Common myeloid progenitor, CD34-positive (primary cell): ENCODE measurements around the gene RANBP9.

ENCODE experiments used
- CTCF ChIA-PET: fragments of 350-600 bp; sonication (Branson Sonifier 250); formaldehyde crosslinking; loops from one replicate; lab custom pipeline; 2021; ENCODE audit warnings: antibody characterized with exemption; lab: Charles Lee
- POLR2A ChIA-PET: fragments of 350-600 bp; sonication (Branson Sonifier 250); formaldehyde crosslinking; loops from one replicate; lab custom pipeline; 2021; ENCODE audit warnings: antibody characterized with exemption; lab: Charles Lee
- DNase-seq, 3 donors: peaks; one replicate each; pipeline versions ENCODE4 v3.0.0 to v3.0.0-alpha.2; 2013
- H3K27ac ChIP-seq, 2 experiments: 1 replicate in 1 of 2; 2 replicates in 1 of 2; pipeline ENCODE4 v1.7.0; 2013; ENCODE audit warnings: inconsistent platforms in 2 of 2, low read length in 2 of 2, mild to moderate bottlenecking in 2 of 2, low read depth in 1 of 2, moderate library complexity in 1 of 2; ENCODE audit not compliant: severe bottlenecking in 2 of 2, insufficient read depth in 1 of 2, poor library complexity in 1 of 2
- H3K27me3 ChIP-seq, 5 experiments: replicated peaks in 2 of 5; 1 replicate in 3 of 5; 2 replicates in 2 of 5; pipeline versions ENCODE4 v1.6.1 to v1.7.0; 2013; ENCODE audit warnings: low read length in 4 of 5, mild to moderate bottlenecking in 2 of 5, moderate library complexity in 2 of 5, inconsistent platforms in 1 of 5; ENCODE audit not compliant: insufficient read depth in 5 of 5, control insufficient read depth in 4 of 5
- H3K36me3 ChIP-seq, 4 experiments: 1 replicate in 2 of 4; 2 replicates in 2 of 4; pipeline versions ENCODE4 v1.6.1 to v1.7.0; 2013; ENCODE audit warnings: low read length in 3 of 4, control low read depth in 1 of 4, mild to moderate bottlenecking in 1 of 4; ENCODE audit not compliant: control insufficient read depth in 4 of 4, insufficient read depth in 4 of 4
- H3K4me1 ChIP-seq, 4 experiments: 1 replicate in 3 of 4; 2 replicates in 1 of 4; pipeline versions ENCODE4 v1.6.1 to v1.7.1; 2013; ENCODE audit warnings: low read length in 3 of 4, mild to moderate bottlenecking in 3 of 4, control low read depth in 1 of 4, inconsistent platforms in 1 of 4, moderate library complexity in 1 of 4; ENCODE audit not compliant: control insufficient read depth in 4 of 4, insufficient read depth in 4 of 4; ENCODE audit errors: control extremely low read depth in 1 of 4
- H3K4me3 ChIP-seq, 7 experiments: 1 replicate in 4 of 7; 2 replicates in 3 of 7; pipeline versions ENCODE4 v1.5.1 to v1.7.0; 2013; ENCODE audit warnings: mild to moderate bottlenecking in 7 of 7, low read length in 6 of 7, moderate library complexity in 6 of 7, inconsistent platforms in 2 of 7, low read depth in 2 of 7, control low read depth in 1 of 7; ENCODE audit not compliant: insufficient read depth in 4 of 7, control insufficient read depth in 1 of 7; ENCODE audit errors: extremely low read depth in 1 of 7
- H3K9me3 ChIP-seq, 5 experiments: 1 replicate in 4 of 5; 2 replicates in 1 of 5; pipeline versions ENCODE4 v1.6.1 to v1.7.1; 2013; ENCODE audit warnings: low read length in 4 of 5, mild to moderate bottlenecking in 2 of 5, inconsistent platforms in 1 of 5, low read depth in 1 of 5, moderate library complexity in 1 of 5; ENCODE audit not compliant: control insufficient read depth in 4 of 5, insufficient read depth in 2 of 5; ENCODE audit errors: control extremely low read depth in 1 of 5
- WGBS: methylation state at CpG from one replicate; pipeline ENCODE4 v1.1.5; 2013; ENCODE audit not compliant: insufficient coverage; 5-methylcytosine and 5-hydroxymethylcytosine counted together

The RANBP9 gene

GRCh38 chr6:13688692-13689196, 22.9 kb downstream of the RANBP9 start:
- no peak overlapping the region for H3K27ac ChIP-seq
- ChIA-PET CTCF (interaction anchor here (1.1 to 1.7 kb wide), 3 partner anchors 10 to 14 kb away, joined by 3 to 5 read pairs (median 3); no protein-coding TSS in a partner anchor), POLR2A (interaction anchor here (0.6 to 1.2 kb wide), 3 partner anchors 10 to 74 kb away, joined by 3 to 4 read pairs (median 4); partner anchors contain the start of genes NOL7 and RANBP9)
- H3K9me3 ChIP-seq = no peaks in the 10 kb centered on the region
- peak overlapping the region in 1 of 7 experiments; percentile 11 for H3K4me3 ChIP-seq
- DNase-seq = peak in 2 of 3 donors; percentile 42 to 58
- no peaks in the 10 kb centered on the region for H3K27me3 ChIP-seq
- WGBS = 93% methylated on average over 4 of the region's 5 CpGs
- H3K4me1 ChIP-seq = peaks cover 6 to 32% (median 16%) of the 10 kb centered on the region in 4 experiments
- peaks cover 5 to 18% (median 10%) of the 10 kb centered on the region in 4 experiments for H3K36me3 ChIP-seq

- peak in 2 of 3 donors; percentile 46 to 61 for DNase-seq
- 0% methylated on average over 1 of the region's 1 CpG for WGBS
- POLR2A ChIA-PET = interaction anchor here (0.6 to 1.2 kb wide), 3 partner anchors 10 to 144 kb away, joined by 3 to 4 read pairs (median 3); partner anchors contain the start of gene NOL7
These were observed 23.7 kb downstream of the RANBP9 start for GRCh38 chr6:13687917-13688351.

GRCh38 chr6:13684855-13685254, 26.8 kb downstream of the RANBP9 start:
- ChIA-PET CTCF (interaction anchor here (0.8 to 1.8 kb wide), 3 partner anchors 11 to 58 kb away, joined by 3 to 7 read pairs (median 3); no protein-coding TSS in a partner anchor), POLR2A (no interaction called here)
- H3K4me3 ChIP-seq = no peak overlapping the region
- peaks cover 4 to 19% (median 8%) of the 10 kb centered on the region in 4 experiments for H3K36me3 ChIP-seq
- 95% methylated on average over 3 of the region's 4 CpGs for WGBS
- no peak overlapping the region for H3K27ac ChIP-seq
- peaks cover 7 to 34% (median 22%) of the 10 kb centered on the region in 4 experiments for H3K4me1 ChIP-seq
- no peaks in the 10 kb centered on the region for H3K27me3 ChIP-seq
- no peak for DNase-seq
- peaks cover 0 to 5% (median 0%) of the 10 kb centered on the region in 5 experiments for H3K9me3 ChIP-seq

More at GRCh38 chr6:13687917-13688351, 23.7 kb downstream of the RANBP9 start:
- Histone ChIP-seq H3K9me3 (no peaks in the 10 kb centered on the region), H3K4me3 (no peak overlapping the region), H3K27me3 (no peaks in the 10 kb centered on the region), H3K27ac (peak overlapping the region in 1 of 2 experiments; percentile 1), H3K4me1 (peaks cover 6 to 32% (median 16%) of the 10 kb centered on the region in 4 experiments), H3K36me3 (peaks cover 5 to 16% (median 10%) of the 10 kb centered on the region in 4 experiments)
- CTCF ChIA-PET = interaction anchor here (0.9 to 1.7 kb wide), 5 partner anchors 9 to 73 kb away, joined by 3 to 5 read pairs (median 3); partner anchors contain the start of gene NOL7

- no peak overlapping the region for H3K27ac ChIP-seq
- ChIA-PET CTCF (no interaction called here), POLR2A (no interaction called here)
- H3K27me3 ChIP-seq = no peaks in the 10 kb centered on the region
- H3K4me3 ChIP-seq = no peak overlapping the region
- peaks cover 15 to 28% (median 21%) of the 10 kb centered on the region in 4 experiments for H3K4me1 ChIP-seq
- peaks cover 0 to 5% (median 0%) of the 10 kb centered on the region in 5 experiments for H3K9me3 ChIP-seq
- H3K36me3 ChIP-seq = peaks cover 2 to 17% (median 7%) of the 10 kb centered on the region in 4 experiments
- no peak for DNase-seq
These were observed 28.6 kb downstream of the RANBP9 start for GRCh38 chr6:13683038-13683437.

GRCh38 chr6:13682346-13682745, 29.3 kb downstream of the RANBP9 start:
- peaks cover 2 to 17% (median 7%) of the 10 kb centered on the region in 4 experiments for H3K36me3 ChIP-seq
- DNase-seq = no peak
- H3K4me1 ChIP-seq = peaks cover 12 to 24% (median 17%) of the 10 kb centered on the region in 4 experiments
- H3K27ac ChIP-seq = no peak overlapping the region
- no peaks in the 10 kb centered on the region for H3K27me3 ChIP-seq
- CTCF ChIA-PET = interaction anchor here (0.6 kb wide), 1 partner anchor 41 kb away, joined by 3 read pairs; no protein-coding TSS in a partner anchor
- H3K9me3 ChIP-seq = peaks cover 0 to 5% (median 0%) of the 10 kb centered on the region in 5 experiments
- WGBS = 100% methylated on average over 2 of the region's 6 CpGs
- no peak overlapping the region for H3K4me3 ChIP-seq
- POLR2A ChIA-PET = no interaction called here

- no peak overlapping the region for H3K27ac ChIP-seq
- POLR2A ChIA-PET = interaction anchor here (0.6 to 0.7 kb wide), 4 partner anchors 21 to 130 kb away, joined by 3 to 7 read pairs (median 4); no protein-coding TSS in a partner anchor
- CTCF ChIA-PET = interaction anchor here (0.6 to 1.8 kb wide), 4 partner anchors 11 to 217 kb away, joined by 4 to 7 read pairs (median 6); no protein-coding TSS in a partner anchor
- peak overlapping the region in 3 of 7 experiments; percentile 14 to 28 (median 23) for H3K4me3 ChIP-seq
- H3K9me3 ChIP-seq = peaks cover 0 to 11% (median 0%) of the 10 kb centered on the region in 5 experiments
- WGBS = 83% methylated on average over 1 of the region's 7 CpGs
- peak; percentile 34 to 85 (median 75) for DNase-seq
- H3K27me3 ChIP-seq = no peaks in the 10 kb centered on the region
- peaks cover 2 to 15% (median 6%) of the 10 kb centered on the region in 4 experiments for H3K36me3 ChIP-seq
- peaks cover 12 to 24% (median 17%) of the 10 kb centered on the region in 4 experiments for H3K4me1 ChIP-seq
These were observed 30.2 kb downstream of the RANBP9 start for GRCh38 chr6:13681305-13682061.
